Left lung (tissue), 10 donors: ENCODE measurements around the gene TTF1. TPM values are rescaled to one million over a fixed set of nuclear protein-coding genes. Genes with fewer than 3 reads are reported as not detected.

Source experiments
- ATAC-seq: fragments of 200-7000 bp; cut with Tn5 transposase; one replicate; pipeline ENCODE4 v1.9.1; 2020; ENCODE audit warnings: moderate library complexity
- DNase-seq, 4 donors: peaks; one replicate each; pipeline ENCODE4 v3.0.0-alpha.2; 2013 to 2020
- H3K27ac ChIP-seq, 2 donors: fragments of 200-600 bp; sonication (generic) in 1 of 2; one replicate each; pipeline versions ENCODE4 v1.5.0 to v1.8.0; 2020 to 2021
- H3K27me3 ChIP-seq, 2 donors: fragments of 200-600 bp; sonication (generic) in 1 of 2; one replicate each; pipeline versions ENCODE4 v1.5.0 to v1.8.0; 2020 to 2021
- H3K36me3 ChIP-seq, 2 donors: fragments of 200-600 bp; sonication (generic) in 1 of 2; one replicate each; pipeline versions ENCODE4 v1.5.0 to v1.8.0; 2020 to 2021
- H3K4me1 ChIP-seq, 2 donors: fragments of 200-600 bp; one replicate each; pipeline ENCODE4 v1.8.0; 2021
- H3K4me3 ChIP-seq, 2 donors: fragments of 200-600 bp; sonication (generic) in 1 of 2; one replicate each; pipeline versions ENCODE4 v1.5.0 to v1.8.0; 2020 to 2021; ENCODE audit warnings: mild to moderate bottlenecking in 1 of 2
- H3K9me3 ChIP-seq, 2 donors: fragments of 200-600 bp; sonication (generic) in 1 of 2; one replicate each; pipeline versions ENCODE4 v1.5.0 to v1.8.0; 2020 to 2021
- intact Hi-C, 2 donors: fragments of 100-400 bp; cut with DNase I; formaldehyde crosslinking; loops; one replicate each; pipeline versions ENCODE4 v1.11.2 to v1.14.2; 2022
- polyA plus RNA-seq, 6 donors: library from polyadenylated mRNA; unstranded; fragments of 120-200 nt; gene quantifications; one replicate each; pipeline ENCODE4 v1.2.1, GENCODE V29; 2013; ENCODE audit not compliant: insufficient read length in 6 of 6
- total RNA-seq, 2 donors: library from RNA; stranded (reverse); fragmentation: NEBNext Ultra II Directional; extraction: Animal tissue kit (Norgen Biotek cat#: 25700); gene quantifications; one replicate each; pipeline ENCODE4 v1.2.1, GENCODE V29; 2021
- TF ChIP-seq, protein P1 (sequence below), 2 donors: fragments of 200-600 bp; sonication (generic) in 1 of 2; IDR thresholded peaks; one replicate each; pipeline versions ENCODE4 v1.5.0 to v1.8.0; 2021; ENCODE audit warnings: antibody characterized with exemption in 2 of 2
- donor health status: DM: no; HTN: yes; CAD: no.
- donor health status: DM: no; HTN: no; CAD: no.

TTF1 gene
- total and polyA plus RNA-seq, 8 donors: 9.7 to 19.6 (median 17.2) TPM

DNA sequence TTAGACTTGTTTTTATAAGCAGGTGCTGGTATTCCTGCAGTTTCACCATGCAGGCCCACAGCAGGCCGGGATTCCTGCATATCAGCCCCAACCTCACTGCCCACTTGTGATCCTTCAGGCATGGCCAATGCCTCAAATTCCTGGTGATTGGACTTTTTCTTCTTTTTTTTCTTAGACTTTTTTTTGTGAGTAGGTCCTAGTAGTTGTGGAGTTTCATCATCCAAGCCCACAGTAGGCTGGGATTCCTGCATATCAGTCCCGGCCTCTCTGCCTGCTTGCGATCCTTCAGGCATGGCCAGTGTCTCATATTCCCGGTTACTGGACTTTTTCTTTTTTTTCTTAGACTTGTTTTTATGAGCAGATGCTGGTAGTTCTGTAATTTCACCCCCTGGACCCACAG is 4.8 kb downstream of the TTF1 start:
- ATAC-seq (no peak), DNase-seq (no peak)
- peaks cover 9 to 30% of the 10 kb centered on the region in 2 donors for H3K4me1 ChIP-seq
- TF ChIP-seq, protein P1, sequence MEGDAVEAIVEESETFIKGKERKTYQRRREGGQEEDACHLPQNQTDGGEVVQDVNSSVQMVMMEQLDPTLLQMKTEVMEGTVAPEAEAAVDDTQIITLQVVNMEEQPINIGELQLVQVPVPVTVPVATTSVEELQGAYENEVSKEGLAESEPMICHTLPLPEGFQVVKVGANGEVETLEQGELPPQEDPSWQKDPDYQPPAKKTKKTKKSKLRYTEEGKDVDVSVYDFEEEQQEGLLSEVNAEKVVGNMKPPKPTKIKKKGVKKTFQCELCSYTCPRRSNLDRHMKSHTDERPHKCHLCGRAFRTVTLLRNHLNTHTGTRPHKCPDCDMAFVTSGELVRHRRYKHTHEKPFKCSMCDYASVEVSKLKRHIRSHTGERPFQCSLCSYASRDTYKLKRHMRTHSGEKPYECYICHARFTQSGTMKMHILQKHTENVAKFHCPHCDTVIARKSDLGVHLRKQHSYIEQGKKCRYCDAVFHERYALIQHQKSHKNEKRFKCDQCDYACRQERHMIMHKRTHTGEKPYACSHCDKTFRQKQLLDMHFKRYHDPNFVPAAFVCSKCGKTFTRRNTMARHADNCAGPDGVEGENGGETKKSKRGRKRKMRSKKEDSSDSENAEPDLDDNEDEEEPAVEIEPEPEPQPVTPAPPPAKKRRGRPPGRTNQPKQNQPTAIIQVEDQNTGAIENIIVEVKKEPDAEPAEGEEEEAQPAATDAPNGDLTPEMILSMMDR (IDR thresholded peaks at IDR 0.05): no peak
- intact Hi-C loops: no loop called here
- H3K4me3 ChIP-seq: no peak overlapping the region
- H3K27me3 ChIP-seq: no peaks in the 10 kb centered on the region
- H3K27ac ChIP-seq: no peak overlapping the region
- no peaks in the 10 kb centered on the region for H3K9me3 ChIP-seq
- H3K36me3 ChIP-seq: peaks cover 3 to 64% of the 10 kb centered on the region in 2 donors

- no peak for DNase-seq
- H3K27ac ChIP-seq: no peak overlapping the region
- TF ChIP-seq, protein P1 (IDR thresholded peaks at IDR 0.05): no peak
- no peaks in the 10 kb centered on the region for H3K4me1 ChIP-seq
- intact Hi-C loops: no loop called here
- no peaks in the 10 kb centered on the region for H3K27me3 ChIP-seq
- no peak overlapping the region for H3K4me3 ChIP-seq
- H3K9me3 ChIP-seq: no peaks in the 10 kb centered on the region
- H3K36me3 ChIP-seq: peaks cover 3 to 100% of the 10 kb centered on the region in 2 donors
- ATAC-seq: no peak
Observed at GRCh38 chr9:132395560-132395959, 11.1 kb downstream of the TTF1 start.

DNA sequence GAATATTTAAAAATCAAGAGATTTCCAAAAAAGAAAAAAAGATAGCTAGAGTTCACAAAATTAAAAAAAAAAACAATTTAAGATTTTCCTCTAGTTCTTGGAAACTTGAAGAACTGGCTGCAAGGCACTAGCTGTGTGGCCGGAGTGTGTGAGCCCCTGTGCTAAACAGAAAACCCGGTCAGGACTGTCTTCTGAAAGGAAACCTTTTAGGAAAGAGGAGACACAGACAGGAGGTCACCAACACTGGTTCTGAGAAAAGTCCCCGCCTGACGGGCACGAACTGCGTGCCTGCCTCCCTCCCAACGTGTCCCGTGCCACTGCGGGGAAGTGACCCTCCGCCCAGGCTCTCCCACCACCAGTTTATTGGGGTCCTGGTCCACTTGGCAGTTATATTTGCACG is 15.2 kb downstream of the TTF1 start:
- H3K36me3 ChIP-seq: peaks cover 0 to 100% of the 10 kb centered on the region in 2 donors

GRCh38 chr9:132390966-132391365 is 15.7 kb downstream of the TTF1 start:
- H3K27me3 ChIP-seq: no peaks in the 10 kb centered on the region
- TF ChIP-seq, protein P1 (IDR thresholded peaks at IDR 0.05): no peak
- no peaks in the 10 kb centered on the region for H3K4me1 ChIP-seq
- intact Hi-C loops: no loop called here
- no peak overlapping the region for H3K4me3 ChIP-seq
- H3K27ac ChIP-seq: no peak overlapping the region
- DNase-seq (no peak), ATAC-seq (no peak)
- peaks cover 0 to 100% of the 10 kb centered on the region in 2 donors for H3K36me3 ChIP-seq
- no peaks in the 10 kb centered on the region for H3K9me3 ChIP-seq

More for the DNA sequence above, 15.2 kb downstream of the TTF1 start:
- ATAC-seq (no peak), DNase-seq (no peak)
- Histone ChIP-seq H3K9me3 (no peaks in the 10 kb centered on the region), H3K4me1 (no peaks in the 10 kb centered on the region), H3K27me3 (no peaks in the 10 kb centered on the region), H3K4me3 (no peak overlapping the region), H3K27ac (no peak overlapping the region)
- intact Hi-C loops: no loop called here
- TF ChIP-seq, protein P1 (IDR thresholded peaks at IDR 0.05): no peak

- Histone ChIP-seq H3K4me1 (peaks cover 0 to 20% of the 10 kb centered on the region in 2 donors), H3K27ac (no peak overlapping the region), H3K27me3 (no peaks in the 10 kb centered on the region), H3K36me3 (peaks cover 0 to 86% of the 10 kb centered on the region in 2 donors), H3K9me3 (no peaks in the 10 kb centered on the region), H3K4me3 (no peak overlapping the region)
- TF ChIP-seq, protein P1 (IDR thresholded peaks at IDR 0.05): no peak
- intact Hi-C loops: no loop called here
- ATAC-seq: no peak
- DNase-seq: no peak
Observed at GRCh38 chr9:132387133-132387532, 19.5 kb downstream of the TTF1 start.
